Measurements from ENCODE around the gene TCP11L2.

GRCh38 chr12:106321139-106321850 is 18.8 kb downstream of the TCP11L2 start:
- no peak for TF ChIP-seq EZH2phosphoT487 (IDR thresholded peaks at IDR 0.05; ENCODE audit: insufficient read depth, low read depth)
- no peak for TF ChIP-seq EZH2 (IDR thresholded peaks at IDR 0.05; ENCODE audit: insufficient read depth, poor library complexity, severe bottlenecking)
